ENCODE measurements around the gene CCDC88C.
A peak's percentile ranks its signal among the peaks of the same experiment; 100 is the strongest.
"Not testable (repeated sequence)": the region's sequence is repeated elsewhere in the genome, so short reads cannot be mapped to it uniquely, and the experiment has no call there.

Gene CCDC88C, protein sequence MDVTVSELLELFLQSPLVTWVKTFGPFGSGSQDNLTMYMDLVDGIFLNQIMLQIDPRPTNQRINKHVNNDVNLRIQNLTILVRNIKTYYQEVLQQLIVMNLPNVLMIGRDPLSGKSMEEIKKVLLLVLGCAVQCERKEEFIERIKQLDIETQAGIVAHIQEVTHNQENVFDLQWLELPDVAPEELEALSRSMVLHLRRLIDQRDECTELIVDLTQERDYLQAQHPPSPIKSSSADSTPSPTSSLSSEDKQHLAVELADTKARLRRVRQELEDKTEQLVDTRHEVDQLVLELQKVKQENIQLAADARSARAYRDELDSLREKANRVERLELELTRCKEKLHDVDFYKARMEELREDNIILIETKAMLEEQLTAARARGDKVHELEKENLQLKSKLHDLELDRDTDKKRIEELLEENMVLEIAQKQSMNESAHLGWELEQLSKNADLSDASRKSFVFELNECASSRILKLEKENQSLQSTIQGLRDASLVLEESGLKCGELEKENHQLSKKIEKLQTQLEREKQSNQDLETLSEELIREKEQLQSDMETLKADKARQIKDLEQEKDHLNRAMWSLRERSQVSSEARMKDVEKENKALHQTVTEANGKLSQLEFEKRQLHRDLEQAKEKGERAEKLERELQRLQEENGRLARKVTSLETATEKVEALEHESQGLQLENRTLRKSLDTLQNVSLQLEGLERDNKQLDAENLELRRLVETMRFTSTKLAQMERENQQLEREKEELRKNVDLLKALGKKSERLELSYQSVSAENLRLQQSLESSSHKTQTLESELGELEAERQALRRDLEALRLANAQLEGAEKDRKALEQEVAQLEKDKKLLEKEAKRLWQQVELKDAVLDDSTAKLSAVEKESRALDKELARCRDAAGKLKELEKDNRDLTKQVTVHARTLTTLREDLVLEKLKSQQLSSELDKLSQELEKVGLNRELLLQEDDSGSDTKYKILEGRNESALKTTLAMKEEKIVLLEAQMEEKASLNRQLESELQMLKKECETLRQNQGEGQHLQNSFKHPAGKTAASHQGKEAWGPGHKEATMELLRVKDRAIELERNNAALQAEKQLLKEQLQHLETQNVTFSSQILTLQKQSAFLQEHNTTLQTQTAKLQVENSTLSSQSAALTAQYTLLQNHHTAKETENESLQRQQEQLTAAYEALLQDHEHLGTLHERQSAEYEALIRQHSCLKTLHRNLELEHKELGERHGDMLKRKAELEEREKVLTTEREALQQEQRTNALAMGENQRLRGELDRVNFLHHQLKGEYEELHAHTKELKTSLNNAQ (N-terminal part only)

DNA sequence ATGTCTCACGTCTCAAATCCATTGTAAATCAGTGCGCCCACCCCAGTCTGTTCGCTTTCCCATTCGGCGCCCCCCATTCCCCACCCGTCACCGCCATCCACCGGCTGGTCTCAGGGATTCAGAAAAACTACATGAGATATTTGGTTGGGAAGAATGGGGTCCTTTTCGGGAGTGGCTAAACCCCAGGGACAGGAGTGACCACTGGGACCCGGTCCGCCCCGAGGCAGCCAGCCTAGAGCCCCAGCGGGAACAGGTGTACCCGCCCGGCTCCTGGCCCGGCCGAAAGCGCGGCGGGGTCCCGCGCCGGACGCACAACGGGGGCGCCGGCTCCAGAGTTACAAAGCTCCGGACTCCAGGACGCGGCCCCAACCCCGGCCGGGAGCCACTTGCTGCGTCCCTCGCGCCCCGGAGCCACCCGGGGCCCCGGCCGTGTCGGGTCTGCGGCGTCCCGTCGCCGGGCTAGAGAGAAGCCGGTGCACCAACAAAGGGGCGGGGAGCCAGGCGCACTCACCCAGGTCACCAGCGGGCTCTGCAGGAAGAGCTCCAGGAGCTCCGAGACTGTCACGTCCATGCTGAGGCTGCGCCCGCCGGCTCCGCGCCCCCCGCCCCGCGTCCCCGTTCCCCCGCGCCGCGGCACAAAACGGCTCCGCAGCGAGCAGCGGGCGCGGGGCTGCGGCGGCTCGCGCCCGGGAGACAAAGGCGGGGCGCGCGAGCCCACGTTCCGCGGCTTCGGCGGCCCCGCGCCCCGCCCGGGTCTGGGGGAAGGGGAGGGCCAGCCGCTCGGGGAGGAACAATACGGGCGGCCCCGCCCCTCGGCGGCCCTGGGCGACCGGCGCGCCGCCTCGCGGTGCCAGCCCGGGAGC, at the start of gene CCDC88C:
Gene CCDC88C (minus strand): TSS at position 701 of the 863 bp plus-strand sequence. CDS start 130 bp downstream, at position 571.
- peak; percentile 70 for DNase-seq

DNA sequence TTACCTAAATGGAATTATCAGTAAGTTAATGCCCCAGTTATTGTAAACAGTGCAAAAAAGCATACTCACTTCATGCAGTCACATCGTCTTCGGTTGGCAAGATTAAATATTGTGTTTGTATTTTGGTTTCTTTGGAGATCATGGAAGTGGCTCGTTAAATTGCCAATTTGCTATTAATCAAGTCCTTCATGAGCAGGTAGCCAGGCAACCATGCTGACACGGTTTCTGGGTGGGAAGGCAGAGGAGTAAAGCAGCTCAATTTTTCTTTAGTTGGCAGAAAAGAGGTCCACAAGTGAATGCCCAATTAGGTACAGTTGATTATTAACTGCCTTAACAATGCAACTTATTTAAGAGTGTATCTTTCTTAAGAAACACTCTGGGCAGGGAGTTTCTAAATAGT, 48.6 kb upstream of the CCDC88C start:
- no peak for DNase-seq

DNA sequence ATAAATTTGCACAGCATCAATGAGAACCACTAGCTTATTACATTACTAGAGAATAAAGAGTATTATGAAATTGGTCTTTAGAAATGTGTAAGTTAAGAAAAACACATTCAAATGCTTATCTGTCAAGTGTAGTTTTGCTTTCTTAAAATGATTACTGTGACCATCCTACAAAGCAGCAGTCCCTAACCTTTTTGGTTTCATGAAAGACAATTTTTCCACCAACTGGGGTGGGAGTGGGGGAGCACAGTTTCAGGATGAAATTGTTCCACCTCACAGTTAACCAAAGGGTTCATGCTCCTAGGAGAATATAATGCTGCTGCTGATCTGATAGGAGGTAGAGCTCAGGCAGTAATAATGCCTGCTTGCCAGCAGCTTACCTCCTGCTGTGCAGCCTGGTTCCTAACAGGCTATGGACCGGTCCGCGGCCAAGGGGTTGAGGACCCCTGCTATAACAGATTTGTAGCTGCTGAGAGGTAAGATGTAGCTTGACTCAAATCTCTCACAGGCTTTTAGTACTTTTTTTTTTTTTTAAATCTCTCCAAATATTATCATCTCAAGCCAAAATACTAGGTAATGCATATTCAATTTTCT, 47.1 kb upstream of the CCDC88C start:
- no peak for DNase-seq

DNA sequence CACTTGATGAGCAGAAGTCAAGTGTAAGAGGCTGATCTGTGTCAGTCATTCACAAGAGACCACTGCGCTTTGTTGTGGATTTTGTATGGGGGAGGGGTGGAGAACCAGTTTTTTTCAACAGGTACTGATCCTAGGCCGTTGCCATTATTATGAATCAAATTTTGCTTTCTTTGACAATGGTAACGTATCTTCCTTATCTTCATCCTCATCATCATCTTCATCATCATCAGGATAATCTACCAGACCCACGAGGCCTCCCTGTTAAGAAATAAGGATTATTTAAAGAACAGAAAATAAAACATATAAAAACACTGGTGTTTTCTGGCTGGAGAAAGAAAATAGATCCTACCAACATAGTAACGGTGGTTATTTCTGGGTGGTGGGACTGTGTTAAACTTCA, 41.0 kb upstream of the CCDC88C start:
- no peak for DNase-seq

DNA sequence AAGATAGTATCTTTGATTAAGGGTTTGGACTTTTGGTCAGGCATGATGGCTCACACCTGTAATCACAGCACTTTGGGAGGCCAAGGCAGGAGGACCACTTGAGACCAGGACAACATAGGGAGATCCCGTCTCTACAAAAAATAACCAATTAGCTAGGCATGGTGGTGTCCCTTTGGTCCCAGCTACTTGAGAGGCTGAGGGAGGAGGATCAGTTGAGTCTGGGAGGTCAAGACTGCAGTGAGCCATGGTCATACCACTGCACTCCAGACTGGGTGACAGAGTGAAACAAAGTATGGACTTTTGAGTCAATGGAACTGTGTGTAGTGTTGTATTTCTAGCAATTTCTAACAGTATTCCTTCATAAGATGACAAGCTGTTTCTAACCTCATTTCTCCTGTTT, 38.7 kb upstream of the CCDC88C start:
- no peak for DNase-seq

DNA sequence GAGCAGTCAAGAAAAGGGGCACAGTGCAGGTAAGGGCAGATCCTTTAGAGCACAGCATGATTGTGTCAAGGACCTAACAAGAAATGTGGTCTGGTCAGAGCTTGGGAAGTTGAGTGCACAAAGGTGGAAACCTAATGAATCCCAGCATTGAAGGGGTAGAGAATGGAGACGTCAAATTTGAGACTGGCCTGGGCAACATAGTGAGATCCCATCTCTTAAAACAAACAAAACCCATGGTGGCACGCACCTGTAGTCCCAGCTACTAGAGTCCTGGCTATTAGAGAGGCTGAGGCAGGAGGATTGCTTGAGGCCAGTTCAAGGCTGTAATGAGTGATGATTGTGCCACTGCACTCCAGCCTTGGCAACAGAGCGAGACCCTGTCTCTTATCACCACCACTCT, 37.0 kb upstream of the CCDC88C start:
- no peak for DNase-seq

DNA sequence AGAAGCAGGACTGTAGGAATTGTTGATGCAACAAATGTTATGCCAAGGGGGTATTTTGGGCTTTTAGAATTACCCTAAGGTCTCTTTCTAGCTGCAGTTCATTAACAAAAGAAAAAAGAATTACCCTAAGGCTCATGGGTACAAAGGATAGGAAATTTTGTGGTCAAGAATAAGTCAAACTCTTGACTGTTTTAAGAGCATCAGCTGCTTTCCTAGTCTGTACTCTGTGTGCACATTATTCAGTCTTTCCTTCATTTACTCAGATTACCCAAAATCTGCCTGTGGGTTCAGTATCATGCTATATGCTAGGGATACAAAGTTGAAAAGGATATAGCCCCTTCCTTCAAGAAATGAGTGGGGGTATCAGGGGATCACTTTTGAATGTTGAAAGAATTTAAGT, 36.5 kb upstream of the CCDC88C start:
- DNase-seq = no peak

DNA sequence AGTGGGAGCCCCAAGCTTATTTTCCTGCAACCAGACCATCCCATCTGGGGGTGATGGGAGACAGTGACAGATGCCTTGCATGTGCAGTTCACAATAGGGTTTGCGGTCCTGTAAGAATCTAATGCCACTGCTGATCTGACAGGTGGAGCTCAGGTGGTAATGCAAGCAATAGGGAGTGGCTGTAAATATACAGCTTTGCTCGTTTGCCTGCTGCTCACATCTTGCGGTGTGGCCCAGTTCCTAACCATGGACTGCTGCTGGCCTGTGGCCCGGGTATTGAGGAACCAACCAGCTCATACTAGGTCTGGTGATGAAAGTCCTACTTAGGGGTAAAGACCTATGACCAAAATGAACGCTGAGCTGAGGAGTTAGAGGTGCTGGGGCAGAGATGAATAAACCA, 36.1 kb upstream of the CCDC88C start:
- DNase-seq = no peak

DNA sequence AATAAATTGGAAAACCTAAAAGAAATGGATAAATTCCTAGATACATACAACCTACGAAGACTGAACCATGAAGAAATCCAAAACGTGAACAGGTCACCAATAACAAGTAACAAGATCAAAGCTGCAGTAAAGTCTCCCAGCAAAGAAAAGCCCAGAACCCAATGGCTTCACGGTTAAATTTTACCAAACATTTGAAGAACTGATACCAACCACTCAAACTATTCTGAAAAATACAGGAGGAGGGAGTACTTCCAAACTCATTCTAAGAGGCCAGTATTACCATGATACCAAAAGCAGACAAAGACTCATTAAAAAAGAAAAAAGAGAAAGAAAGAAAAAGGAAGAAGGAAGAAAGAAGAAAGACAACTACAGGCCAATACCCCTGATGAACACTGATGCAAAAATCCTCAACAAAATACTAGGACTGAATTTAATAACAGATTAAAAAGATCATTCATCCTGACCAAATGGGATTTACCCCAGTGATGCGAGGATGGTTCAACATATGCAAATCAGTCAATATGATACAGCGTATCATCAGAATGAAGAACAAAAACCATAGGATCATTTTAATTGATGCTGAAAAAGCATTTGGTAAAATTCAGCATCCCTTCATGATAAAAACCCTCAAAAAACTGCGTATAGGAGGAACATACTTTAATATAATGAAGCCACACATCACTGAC, 26.9 kb upstream of the CCDC88C start:
- no peak for DNase-seq

DNA sequence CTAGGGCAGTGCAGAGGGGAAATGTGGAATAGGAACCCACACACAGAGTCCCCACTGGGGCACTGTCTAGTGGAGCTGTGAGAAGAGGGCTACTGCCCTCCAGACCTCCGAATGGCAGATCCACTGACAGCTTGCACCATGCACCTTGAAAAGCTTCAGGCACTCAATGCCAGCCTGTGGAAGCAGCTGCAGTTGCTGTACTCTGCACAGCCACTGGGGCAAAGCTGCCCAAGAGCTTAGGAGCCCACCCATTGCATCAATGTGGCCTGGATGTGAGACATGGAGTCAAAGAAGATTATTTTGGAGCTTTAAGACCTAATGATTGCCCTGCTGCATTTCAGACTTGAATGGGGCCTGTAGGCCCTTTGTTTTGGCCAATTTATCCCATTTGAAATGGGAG, 21.7 kb upstream of the CCDC88C start:
- no peak for DNase-seq

DNA sequence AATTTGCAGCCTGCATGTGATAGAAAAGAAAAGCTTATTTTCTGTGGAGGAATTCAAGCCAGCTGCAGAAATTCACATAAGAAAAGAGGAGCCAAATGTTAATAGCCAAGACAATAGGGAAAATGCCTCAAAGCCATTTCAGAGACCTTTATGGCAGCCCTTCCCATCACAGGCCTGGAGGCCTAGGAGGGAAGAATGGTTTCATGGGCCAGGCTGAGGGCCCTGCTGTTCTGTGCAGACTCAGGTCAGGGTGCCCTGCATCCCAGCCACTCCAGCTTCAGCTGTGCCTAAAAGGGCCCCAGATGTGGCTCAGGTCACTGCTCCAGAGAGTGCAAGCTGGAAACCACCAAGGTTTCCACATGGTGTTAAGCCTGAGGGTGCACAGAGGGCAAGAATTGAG, 21.2 kb upstream of the CCDC88C start:
- DNase-seq = no peak

DNA sequence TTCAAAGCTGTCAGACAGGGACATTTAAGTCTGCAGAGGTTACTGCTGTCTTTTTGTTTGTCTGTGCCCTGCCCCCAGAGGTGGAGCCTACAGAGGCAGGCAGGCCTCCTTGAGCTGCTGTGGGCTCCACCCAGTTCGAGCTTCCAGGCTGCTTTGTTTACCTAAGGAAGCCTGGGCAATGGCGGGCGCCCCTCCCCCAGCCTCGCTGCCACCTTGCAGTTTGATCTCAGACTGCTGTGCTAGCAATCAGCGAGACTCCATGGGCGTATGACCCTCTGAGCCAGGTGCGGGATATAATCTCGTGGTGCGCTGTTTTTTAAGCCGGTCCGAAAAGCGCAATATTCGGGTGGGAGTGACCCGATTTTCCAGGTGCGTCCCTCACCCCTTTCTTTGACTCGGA, 18.6 kb upstream of the CCDC88C start:
- DNase-seq = not testable (repeated sequence)

DNA sequence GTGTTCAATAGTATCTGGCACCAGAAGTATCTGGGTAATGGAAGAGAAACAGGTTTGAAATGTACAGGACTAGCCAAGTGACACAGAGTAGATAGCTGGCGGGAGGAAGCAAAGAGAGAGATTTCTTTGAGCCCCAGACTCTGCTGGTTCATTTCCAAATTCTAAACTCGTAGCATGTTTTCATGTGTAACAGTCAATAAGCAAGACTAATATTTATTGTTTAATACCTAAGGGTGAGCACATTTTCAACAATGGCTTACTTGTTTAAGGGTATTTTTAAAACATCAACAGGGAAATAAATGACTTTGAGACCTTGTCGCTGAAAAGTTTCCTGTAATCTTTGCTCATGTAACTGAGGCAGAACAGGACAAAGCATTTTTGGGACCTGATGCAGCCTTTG, 11.8 kb upstream of the CCDC88C start:
- DNase-seq = no peak

DNA sequence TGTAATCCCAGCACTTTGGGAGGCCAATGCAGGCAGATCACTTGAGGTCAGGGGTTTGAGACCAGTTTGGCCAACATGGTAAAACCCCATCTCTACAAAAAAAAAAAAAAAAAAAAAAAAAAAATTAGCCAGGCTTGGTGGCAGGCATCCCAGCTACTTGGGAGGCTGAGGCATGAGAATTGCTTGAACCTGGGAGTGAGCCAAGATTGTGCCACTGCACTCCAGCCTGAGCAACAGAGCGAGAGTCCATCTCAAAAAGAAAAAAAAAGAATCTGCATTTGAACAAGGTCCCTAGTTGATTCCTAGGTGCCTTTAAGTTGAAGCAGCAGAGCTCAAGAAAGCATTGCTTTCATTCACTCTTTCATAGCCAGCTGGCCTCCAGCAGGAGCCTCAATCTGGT, 11.3 kb upstream of the CCDC88C start:
- DNase-seq = not testable (repeated sequence)

DNA sequence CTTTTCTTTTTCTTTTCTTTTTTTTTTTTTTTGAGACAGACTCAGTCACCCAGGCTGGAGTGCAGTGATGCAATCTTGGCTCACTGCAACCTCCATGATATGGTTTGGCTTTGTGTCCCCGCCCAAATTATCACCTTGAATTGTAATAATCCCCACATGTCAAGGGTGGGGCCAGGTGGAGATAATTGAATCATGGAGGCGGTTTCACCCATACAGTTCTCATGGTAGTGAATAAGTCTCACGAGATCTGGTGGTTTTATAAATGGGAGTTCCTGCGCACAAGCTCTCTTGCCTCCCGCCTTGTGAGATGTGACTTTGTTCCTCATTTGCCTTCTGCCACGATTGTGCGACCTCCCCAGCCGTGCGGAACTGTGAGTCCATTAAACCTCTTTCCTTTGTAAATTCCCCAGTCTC, 7.9 kb upstream of the CCDC88C start:
- not testable (repeated sequence) for DNase-seq

DNA sequence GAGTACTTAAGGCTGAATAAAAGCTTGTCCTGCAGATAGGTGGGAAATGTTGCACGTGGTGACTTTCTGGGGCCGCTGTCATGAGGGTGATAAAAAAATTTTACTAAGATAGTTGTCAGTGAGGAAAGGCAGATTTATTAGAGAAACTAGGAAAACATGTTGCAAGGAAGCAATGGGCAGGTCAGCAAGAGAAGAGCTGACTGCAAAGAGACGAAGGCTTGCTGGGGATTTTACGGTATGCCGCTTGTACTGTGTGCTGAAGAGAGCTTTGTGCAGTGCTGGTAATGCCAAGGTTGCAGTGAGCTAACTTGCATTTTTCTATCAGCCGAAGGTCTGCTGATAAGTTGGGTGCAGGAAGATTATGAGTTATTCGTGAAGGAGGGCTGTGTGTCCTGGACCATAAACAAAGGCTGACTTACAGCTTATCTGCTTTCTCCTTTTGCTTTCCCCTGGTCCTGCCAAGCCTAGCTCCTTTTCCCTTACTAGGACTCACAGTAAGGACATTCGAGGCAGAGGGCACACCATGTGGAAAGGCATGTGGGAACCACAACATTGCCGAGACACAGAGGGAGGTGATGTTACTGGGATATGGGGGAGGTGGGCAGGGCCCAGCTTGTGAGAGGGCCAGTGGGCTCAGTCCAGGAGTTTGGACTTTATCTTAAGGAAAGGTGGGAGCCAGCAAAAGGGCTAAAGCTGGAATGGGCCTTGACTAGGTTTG, 7.4 kb upstream of the CCDC88C start:
- DNase-seq = no peak

DNA sequence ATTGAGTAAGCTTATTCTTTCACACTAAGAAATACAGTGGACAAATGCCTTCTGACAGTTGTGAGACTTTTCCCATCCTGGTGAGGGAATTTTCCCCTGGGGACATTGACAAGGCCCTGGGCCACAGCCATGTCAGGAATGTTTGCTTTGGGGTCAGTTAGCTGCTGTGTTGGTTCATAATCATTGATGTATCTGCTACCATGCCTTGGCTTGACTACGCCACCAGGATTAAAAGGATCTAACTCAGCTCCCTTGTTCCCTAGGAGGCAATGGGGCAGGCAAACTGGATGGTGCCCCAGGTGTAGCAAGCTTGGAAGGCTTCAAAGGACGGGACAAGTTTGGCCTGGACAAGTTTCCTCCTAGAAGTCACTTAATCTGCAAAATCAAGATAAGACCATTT, 3.1 kb upstream of the CCDC88C start:
- no peak for DNase-seq

DNA sequence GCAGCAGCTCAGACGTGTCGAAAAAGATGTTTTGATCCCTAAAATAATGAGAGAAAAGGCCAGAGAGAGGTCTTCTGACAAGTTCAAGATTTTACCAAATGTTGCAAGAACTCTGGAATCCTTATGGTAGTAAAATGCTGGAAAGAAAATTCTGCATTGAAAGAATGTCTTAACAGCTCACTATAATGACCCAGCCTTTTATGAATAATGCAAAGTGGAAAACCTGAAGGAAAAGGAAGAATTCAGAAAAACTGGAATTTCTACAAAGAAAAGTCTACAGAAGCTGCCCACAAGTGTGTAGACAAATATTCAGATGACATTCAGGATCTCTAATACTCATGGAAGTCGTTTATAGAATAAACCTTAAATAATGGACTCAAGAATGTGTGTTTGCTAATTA, 1.8 kb upstream of the CCDC88C start:
- no peak for DNase-seq

DNA sequence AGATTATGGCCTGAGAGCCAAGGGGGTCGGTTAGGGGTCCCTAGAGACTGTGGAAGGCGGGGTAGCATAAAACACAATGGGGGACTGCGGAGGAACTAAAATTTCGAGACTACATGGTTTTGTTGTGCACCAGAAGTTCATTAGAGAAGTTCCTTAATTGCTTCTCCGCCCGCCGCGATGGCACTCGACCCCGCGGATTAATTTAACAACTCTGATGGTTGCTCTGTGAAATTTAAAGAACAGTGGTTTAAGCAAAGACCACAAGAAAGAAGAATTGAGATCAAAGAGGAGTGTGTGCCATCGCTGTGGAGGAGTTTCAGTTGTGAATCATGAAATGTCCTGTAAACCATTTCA, 1.4 kb upstream of the CCDC88C start:
- DNase-seq = no peak

DNA sequence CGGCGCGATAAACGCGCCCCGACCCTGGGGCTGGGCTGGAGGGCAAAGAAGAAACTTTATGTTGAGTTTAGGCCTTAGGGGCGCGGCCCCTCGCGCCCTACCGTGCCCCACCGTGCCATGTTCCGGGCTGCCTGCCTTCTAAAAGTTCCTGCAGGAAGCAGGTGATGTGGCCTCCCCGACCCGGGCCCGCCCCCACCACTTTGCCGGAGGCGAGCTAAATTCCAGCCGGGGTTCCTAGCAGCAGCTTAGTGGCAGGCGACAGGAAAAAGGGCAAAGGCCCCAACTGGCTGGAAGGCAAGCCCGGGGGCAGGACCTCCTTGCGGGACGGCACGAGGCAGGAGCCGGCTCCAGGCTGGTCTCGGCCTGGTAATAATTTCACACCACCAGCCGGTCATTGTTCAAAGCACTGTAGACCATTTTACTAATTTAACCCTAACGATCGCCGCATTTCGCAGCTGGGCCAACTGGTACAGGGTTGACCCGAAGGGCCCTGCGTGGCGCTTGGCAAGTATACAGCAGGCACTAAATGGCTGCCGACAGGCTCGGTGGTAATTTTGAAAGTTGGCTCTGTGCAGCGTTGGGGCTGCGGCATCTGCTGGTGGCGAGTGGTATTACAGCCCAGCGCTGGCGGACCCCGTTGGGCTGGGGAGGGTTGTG, 895 bp upstream of the CCDC88C start:
- DNase-seq = peak; percentile 76
